ENCODE data around the gene IARS2. TPM values are rescaled to one million over a fixed set of nuclear protein-coding genes. Genes with fewer than 3 reads are reported as not detected.
A peak's percentile ranks its signal among the peaks of the same experiment; 100 is the strongest.

The IARS2 gene
- total and polyA plus RNA-seq, 9 donors: 35.3 to 52.9 (median 43.0) TPM

- H3K36me3 ChIP-seq: no peaks in the 10 kb centered on the region
- H3K9me3 ChIP-seq: no peaks in the 10 kb centered on the region
- H3K27ac ChIP-seq: no peak overlapping the region
- intact Hi-C loops (cut with DNase I): no loop called here
- 78 to 84% (median 82%) methylated on average over 5 of the region's 5 CpGs for WGBS, 3 donors
- TF ChIP-seq CTCF (IDR thresholded peaks at IDR 0.05) (no peak), EP300 (IDR thresholded peaks at IDR 0.05) (no peak), POLR2A (IDR thresholded peaks at IDR 0.05) (no peak)
- no peak overlapping the region for H3K4me3 ChIP-seq
- no peaks in the 10 kb centered on the region for H3K4me1 ChIP-seq (ENCODE audit: insufficient read depth)
- H3K27me3 ChIP-seq: no peaks in the 10 kb centered on the region
- DNase-seq: no peak
Observed at GRCh38 chr1:220113136-220113695, 19.3 kb downstream of the IARS2 start.

DNA sequence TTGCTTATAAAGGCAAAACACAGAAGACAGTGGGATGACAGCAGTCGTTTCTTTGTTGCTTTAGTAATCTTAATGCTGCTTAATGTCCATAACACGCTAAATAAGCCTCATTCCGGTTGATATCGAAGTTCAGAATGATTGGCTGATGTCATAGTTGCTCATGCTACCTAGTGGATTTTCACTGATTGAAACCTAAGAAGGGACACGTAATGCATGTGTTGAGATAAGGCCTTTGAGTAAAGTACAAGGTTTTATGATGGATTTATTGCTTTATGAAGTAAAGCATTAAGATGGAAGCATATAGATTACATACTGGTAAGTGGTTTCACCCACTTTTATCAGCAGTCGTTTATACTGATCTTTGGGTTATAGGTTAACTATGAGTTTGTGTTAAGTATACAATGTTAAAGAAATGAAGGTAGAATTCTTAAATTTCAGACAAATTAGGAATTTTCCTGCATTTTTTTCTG, 25.1 kb downstream of the IARS2 start:
- no peaks in the 10 kb centered on the region for H3K9me3 ChIP-seq
- intact Hi-C loops (cut with DNase I): no loop called here
- H3K27me3 ChIP-seq: no peaks in the 10 kb centered on the region
- 67 to 78% (median 70%) methylated on average over 6 of the region's 6 CpGs for WGBS, 3 donors
- no peak overlapping the region for H3K4me3 ChIP-seq
- TF ChIP-seq CTCF (IDR thresholded peaks at IDR 0.05): no peak
- TF ChIP-seq EP300 (IDR thresholded peaks at IDR 0.05): no peak
- TF ChIP-seq POLR2A (IDR thresholded peaks at IDR 0.05): no peak
- H3K27ac ChIP-seq: no peak overlapping the region
- no peak for DNase-seq
- no peaks in the 10 kb centered on the region for H3K4me1 ChIP-seq (ENCODE audit: insufficient read depth)
- no peaks in the 10 kb centered on the region for H3K36me3 ChIP-seq

GRCh38 chr1:220121791-220122530, 28.0 kb downstream of the IARS2 start:
- Histone ChIP-seq H3K27ac (no peak overlapping the region), H3K4me3 (no peak overlapping the region), H3K36me3 (no peaks in the 10 kb centered on the region), H3K9me3 (no peaks in the 10 kb centered on the region), H3K4me1 (ENCODE audit: insufficient read depth) (peaks cover 4% of the 10 kb centered on the region), H3K27me3 (no peaks in the 10 kb centered on the region)
- no peak for DNase-seq
- intact Hi-C loops (cut with DNase I): no loop called here
- no peak for TF ChIP-seq EP300 (IDR thresholded peaks at IDR 0.05)
- no peak for TF ChIP-seq POLR2A (IDR thresholded peaks at IDR 0.05)
- no peak for TF ChIP-seq CTCF (IDR thresholded peaks at IDR 0.05)
- WGBS, 3 donors: 92 to 94% (median 93%) methylated on average over 8 of the region's 8 CpGs

GRCh38 chr1:220123066-220123465, 29.1 kb downstream of the IARS2 start:
- Histone ChIP-seq H3K4me3 (no peak overlapping the region), H3K9me3 (no peaks in the 10 kb centered on the region), H3K27me3 (no peaks in the 10 kb centered on the region), H3K4me1 (ENCODE audit: insufficient read depth) (peaks cover 4% of the 10 kb centered on the region), H3K27ac (no peak overlapping the region), H3K36me3 (no peaks in the 10 kb centered on the region)
- no peak for DNase-seq
- intact Hi-C loops (cut with DNase I): no loop called here
- TF ChIP-seq EP300 (IDR thresholded peaks at IDR 0.05): no peak

- peak in 1 of 3 donors; percentile 12 for TF ChIP-seq CTCF (IDR thresholded peaks at IDR 0.05)
- no peak for TF ChIP-seq EP300 (IDR thresholded peaks at IDR 0.05)
- intact Hi-C loops (cut with DNase I): no loop called here
- Histone ChIP-seq H3K9me3 (no peaks in the 10 kb centered on the region), H3K36me3 (no peaks in the 10 kb centered on the region), H3K27ac (no peak overlapping the region), H3K4me1 (ENCODE audit: insufficient read depth) (peaks cover 4% of the 10 kb centered on the region), H3K27me3 (no peaks in the 10 kb centered on the region), H3K4me3 (no peak overlapping the region)
- DNase-seq: no peak
Observed at GRCh38 chr1:220123889-220124288, 30.0 kb downstream of the IARS2 start.
